Esophagus squamous epithelium (tissue), 5 donors: Measurements from ENCODE around the gene ZFPM1. TPM values are rescaled to one million over a fixed set of nuclear protein-coding genes. Genes with fewer than 3 reads are reported as not detected.

Experiments
- DNase-seq: peaks from one replicate; lab custom pipeline; 2025; lab: John Stamatoyannopoulos, UW
- H3K27ac ChIP-seq, 4 donors: fragments of 200-600 bp; sonication (generic); one replicate each; pipeline ENCODE4 v1.5.1; 2016 to 2019; ENCODE audit warnings: mild to moderate bottlenecking in 1 of 4
- H3K27me3 ChIP-seq, 4 donors: fragments of 200-600 bp; sonication (generic); 1 replicate in 3 of 4; 2 replicates in 1 of 4; pipeline versions ENCODE4 v1.5.1 to v1.6.0; 2017 to 2021; ENCODE audit warnings: antibody characterized with exemption in 1 of 4
- H3K36me3 ChIP-seq, 3 donors: fragments of 200-600 bp; sonication (generic); one replicate each; pipeline ENCODE4 v1.5.1; 2016 to 2019
- H3K4me1 ChIP-seq, 3 donors: fragments of 200-600 bp; sonication (generic); one replicate each; pipeline ENCODE4 v1.5.1; 2017 to 2019
- H3K4me3 ChIP-seq, 4 donors: fragments of 200-600 bp; sonication (generic); 1 replicate in 3 of 4; 2 replicates in 1 of 4; pipeline ENCODE4 v1.5.1; 2016 to 2019; ENCODE audit warnings: mild to moderate bottlenecking in 2 of 4, moderate library complexity in 1 of 4
- H3K9me3 ChIP-seq, 3 donors: fragments of 200-600 bp; sonication (generic); one replicate each; pipeline ENCODE4 v1.5.1; 2016 to 2019
- POLR2A ChIP-seq, 4 donors: fragments of 450-650 bp; IDR thresholded peaks; one replicate each; pipeline ENCODE4 v1.6.1; 2017; ENCODE audit warnings: antibody characterized with exemption in 4 of 4, mild to moderate bottlenecking in 4 of 4, moderate library complexity in 3 of 4
- WGBS, 2 donors: methylation state at CpG; one replicate each; pipeline ENCODE4 v1.1.5; 2018; 5-methylcytosine and 5-hydroxymethylcytosine counted together
- intact Hi-C: fragments of 100-400 bp; cut with DNase I; formaldehyde crosslinking; loops from one replicate; pipeline ENCODE4 v1.15.0; 2022
- total RNA-seq, 4 donors: library from RNA; depleted of rRNA; stranded (reverse); fragments of >200 nt; gene quantifications; one replicate each; pipeline ENCODE4 v1.1.0, GENCODE V29; 2016
- TF ChIP-seq, protein P1 (sequence below), 6 experiments: fragments of 450-650 bp in 4 of 6; fragments of 200-600 bp in 2 of 6; sonication (generic) in 2 of 6; IDR thresholded peaks; one replicate each; pipeline ENCODE4 v1.5.1; 2016 to 2019; ENCODE audit warnings: antibody characterized with exemption in 6 of 6, mild to moderate bottlenecking in 4 of 6, moderate library complexity in 4 of 6
- donor health status: DM: yes; HTN: yes; CAD: no.

Gene ZFPM1
- total RNA-seq, 4 donors from 2014 or later = 0.67 to 1.7 (median 1.2) TPM

DNA sequence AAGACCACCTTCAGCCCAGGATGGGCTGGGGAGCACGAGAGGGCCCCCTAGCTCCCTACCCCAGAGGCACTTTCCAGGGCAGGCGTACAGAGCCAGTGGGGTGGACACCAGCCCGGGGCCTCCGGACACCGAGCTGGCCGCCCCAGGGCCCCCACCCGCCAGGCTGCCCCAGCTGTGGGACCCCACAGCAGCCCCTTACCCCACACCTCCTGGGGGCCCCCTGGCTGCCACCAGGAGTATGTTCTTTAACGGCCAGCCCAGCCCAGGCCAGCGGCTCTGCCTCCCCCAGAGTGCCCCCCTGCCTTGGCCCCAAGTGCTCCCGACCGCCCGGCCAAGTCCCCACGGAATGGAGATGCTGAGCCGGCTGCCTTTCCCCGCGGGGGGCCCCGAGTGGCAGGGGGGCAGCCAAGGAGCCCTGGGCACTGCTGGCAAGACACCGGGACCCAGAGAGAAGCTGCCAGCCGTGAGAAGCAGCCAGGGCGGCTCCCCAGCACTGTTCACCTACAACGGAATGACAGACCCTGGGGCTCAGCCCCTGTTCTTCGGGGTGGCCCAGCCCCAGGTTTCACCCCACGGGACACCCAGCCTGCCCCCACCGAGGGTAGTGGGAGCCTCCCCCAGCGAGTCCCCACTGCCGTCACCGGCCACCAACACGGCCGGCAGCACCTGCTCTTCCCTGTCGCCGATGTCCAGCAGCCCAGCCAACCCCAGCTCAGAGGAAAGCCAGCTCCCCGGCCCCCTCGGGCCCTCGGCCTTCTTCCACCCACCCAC is 24.3 kb upstream of the ZFPM1 start:
- H3K9me3 ChIP-seq = no peaks in the 10 kb centered on the region
- H3K4me3 ChIP-seq = no peak overlapping the region
- TF ChIP-seq, protein P1, sequence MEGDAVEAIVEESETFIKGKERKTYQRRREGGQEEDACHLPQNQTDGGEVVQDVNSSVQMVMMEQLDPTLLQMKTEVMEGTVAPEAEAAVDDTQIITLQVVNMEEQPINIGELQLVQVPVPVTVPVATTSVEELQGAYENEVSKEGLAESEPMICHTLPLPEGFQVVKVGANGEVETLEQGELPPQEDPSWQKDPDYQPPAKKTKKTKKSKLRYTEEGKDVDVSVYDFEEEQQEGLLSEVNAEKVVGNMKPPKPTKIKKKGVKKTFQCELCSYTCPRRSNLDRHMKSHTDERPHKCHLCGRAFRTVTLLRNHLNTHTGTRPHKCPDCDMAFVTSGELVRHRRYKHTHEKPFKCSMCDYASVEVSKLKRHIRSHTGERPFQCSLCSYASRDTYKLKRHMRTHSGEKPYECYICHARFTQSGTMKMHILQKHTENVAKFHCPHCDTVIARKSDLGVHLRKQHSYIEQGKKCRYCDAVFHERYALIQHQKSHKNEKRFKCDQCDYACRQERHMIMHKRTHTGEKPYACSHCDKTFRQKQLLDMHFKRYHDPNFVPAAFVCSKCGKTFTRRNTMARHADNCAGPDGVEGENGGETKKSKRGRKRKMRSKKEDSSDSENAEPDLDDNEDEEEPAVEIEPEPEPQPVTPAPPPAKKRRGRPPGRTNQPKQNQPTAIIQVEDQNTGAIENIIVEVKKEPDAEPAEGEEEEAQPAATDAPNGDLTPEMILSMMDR (IDR thresholded peaks at IDR 0.05) = no peak
- TF ChIP-seq POLR2A (IDR thresholded peaks at IDR 0.05) = no peak
- WGBS, 2 donors = 75 to 87% methylated on average over 3 to 4 of the region's 34 CpGs
- H3K4me1 ChIP-seq = peaks cover 8 to 49% (median 12%) of the 10 kb centered on the region in 3 donors
- peaks cover 0 to 81% (median 16%) of the 10 kb centered on the region in 4 donors for H3K27me3 ChIP-seq
- no peak overlapping the region for H3K27ac ChIP-seq
- no peak for DNase-seq
- no peaks in the 10 kb centered on the region for H3K36me3 ChIP-seq
- intact Hi-C loops = no loop called here

DNA sequence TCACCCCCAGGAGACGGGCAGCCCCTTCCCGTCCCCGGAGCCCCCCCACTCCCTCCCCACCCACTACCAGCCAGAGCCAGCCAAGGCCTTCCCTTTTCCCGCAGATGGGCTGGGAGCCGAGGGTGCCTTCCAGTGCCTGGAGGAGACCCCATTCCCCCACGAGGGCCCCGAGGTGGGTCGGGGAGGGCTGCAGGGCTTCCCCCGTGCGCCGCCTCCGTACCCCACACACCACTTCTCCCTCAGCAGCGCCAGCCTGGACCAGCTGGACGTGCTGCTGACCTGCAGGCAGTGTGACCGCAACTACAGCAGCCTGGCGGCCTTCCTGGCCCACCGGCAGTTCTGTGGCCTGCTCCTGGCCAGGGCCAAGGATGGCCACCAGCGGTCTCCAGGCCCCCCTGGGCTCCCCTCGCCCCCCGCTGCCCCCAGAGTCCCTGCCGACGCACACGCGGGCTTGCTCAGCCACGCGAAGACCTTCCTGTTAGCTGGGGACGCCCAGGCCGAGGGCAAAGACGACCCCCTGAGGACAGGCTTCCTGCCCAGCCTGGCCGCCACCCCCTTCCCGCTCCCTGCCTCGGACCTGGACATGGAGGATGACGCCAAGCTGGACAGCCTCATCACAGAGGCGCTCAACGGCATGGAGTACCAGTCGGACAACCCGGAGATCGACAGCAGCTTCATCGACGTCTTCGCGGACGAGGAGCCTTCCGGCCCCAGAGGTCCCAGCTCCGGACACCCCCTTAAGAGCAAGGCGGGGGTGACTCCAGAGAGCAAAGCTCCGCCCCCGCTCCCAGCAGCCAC is 23.5 kb upstream of the ZFPM1 start:
- TF ChIP-seq, protein P1 (IDR thresholded peaks at IDR 0.05) = no peak
- no peak for TF ChIP-seq POLR2A (IDR thresholded peaks at IDR 0.05)
- Histone ChIP-seq H3K36me3 (no peaks in the 10 kb centered on the region), H3K4me3 (peak overlapping the region; percentile 28 to 61 (median 44)), H3K9me3 (no peaks in the 10 kb centered on the region), H3K27ac (peak overlapping the region in 2 of 4 donors; percentile 53 to 71), H3K27me3 (peaks cover 0 to 83% (median 16%) of the 10 kb centered on the region in 4 donors), H3K4me1 (peaks cover 8 to 41% (median 9%) of the 10 kb centered on the region in 3 donors)
- 82 to 83% methylated on average over 8 to 20 of the region's 48 CpGs for WGBS, 2 donors
- DNase-seq = no peak
- intact Hi-C loops = no loop called here

DNA sequence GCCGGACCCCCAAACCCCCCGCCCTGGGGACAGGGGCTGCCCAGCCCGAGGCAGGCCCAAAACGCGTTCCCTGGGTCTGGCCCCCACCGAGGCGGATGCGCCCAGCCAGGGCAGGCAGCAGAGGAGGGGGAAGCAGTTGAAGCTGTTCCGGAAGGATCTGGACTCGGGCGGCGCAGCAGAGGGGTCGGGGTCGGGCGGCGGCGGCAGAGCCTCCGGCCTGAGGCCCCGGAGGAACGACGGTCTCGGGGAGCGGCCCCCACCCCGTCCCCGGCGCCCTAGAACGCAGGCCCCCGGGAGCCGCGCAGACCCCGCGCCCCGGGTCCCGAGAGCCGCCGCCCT is 22.9 kb upstream of the ZFPM1 start:
- no CpG with 5 or more reads among the region's 36 CpGs for WGBS, 2 donors
- intact Hi-C loops = no loop called here
- Histone ChIP-seq H3K36me3 (no peaks in the 10 kb centered on the region), H3K27me3 (peaks cover 0 to 78% (median 16%) of the 10 kb centered on the region in 4 donors), H3K4me1 (peaks cover 7 to 35% (median 8%) of the 10 kb centered on the region in 3 donors), H3K4me3 (peak overlapping the region; percentile 28 to 61 (median 44)), H3K27ac (peak overlapping the region in 2 of 4 donors; percentile 53 to 71), H3K9me3 (no peaks in the 10 kb centered on the region)
- TF ChIP-seq POLR2A (IDR thresholded peaks at IDR 0.05) = no peak
- TF ChIP-seq, protein P1 (IDR thresholded peaks at IDR 0.05) = no peak
- DNase-seq = no peak

DNA sequence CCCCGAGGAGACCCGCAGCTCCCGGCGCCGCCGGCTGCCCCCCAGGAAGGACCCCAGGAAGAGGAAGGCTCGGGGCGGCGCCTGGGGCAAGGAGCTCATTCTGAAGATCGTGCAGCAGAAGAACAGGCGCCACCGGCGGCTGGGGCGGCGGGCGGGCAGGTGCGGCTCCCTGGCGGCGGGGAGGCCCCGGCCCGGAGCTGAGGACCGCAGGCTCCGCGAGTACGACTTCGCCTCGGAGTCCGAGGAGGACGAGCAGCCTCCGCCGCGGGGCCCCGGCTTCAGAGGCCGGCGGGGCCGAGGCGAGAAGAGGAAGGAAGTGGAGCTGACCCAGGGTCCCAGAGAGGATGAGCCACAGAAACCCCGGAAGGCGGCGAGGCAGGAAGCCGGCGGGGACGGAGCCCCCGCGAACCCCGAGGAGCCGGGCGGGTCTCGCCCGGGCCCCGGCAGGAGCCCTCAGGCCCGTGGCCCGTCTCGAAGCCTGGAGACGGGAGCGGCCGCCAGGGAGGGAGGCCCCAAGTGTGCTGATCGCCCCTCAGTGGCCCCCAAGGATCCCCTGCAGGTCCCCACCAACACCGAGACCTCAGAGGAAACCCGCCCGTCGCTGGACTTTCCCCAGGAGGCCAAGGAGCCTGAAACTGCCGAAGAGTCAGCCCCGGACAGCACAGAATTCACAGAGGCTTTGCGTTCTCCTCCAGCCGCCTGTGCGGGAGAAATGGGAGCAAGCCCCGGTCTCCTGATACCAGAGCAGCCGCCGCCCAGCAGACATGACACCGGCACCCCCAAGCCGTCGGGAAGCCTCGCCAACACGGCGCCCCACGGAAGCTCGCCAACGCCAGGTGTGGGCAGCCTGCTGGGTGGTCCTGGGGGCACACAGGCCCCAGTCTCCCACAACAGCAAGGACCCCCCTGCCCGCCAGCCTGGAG is 22.3 kb upstream of the ZFPM1 start:
- no peaks in the 10 kb centered on the region for H3K36me3 ChIP-seq
- H3K9me3 ChIP-seq = no peaks in the 10 kb centered on the region
- H3K4me3 ChIP-seq = peak overlapping the region; percentile 28 to 61 (median 44)
- peaks cover 7 to 30% (median 8%) of the 10 kb centered on the region in 3 donors for H3K4me1 ChIP-seq
- intact Hi-C loops = no loop called here
- TF ChIP-seq, protein P1 (IDR thresholded peaks at IDR 0.05) = no peak
- no peak for TF ChIP-seq POLR2A (IDR thresholded peaks at IDR 0.05)
- H3K27ac ChIP-seq = peak overlapping the region in 3 of 4 donors; percentile 30 to 71 (median 53)
- H3K27me3 ChIP-seq = peaks cover 0 to 78% (median 16%) of the 10 kb centered on the region in 4 donors
- DNase-seq = no peak
- WGBS, 2 donors = 3% methylated on average over 6 of the region's 80 CpGs; no CpG with 5 or more reads in 1 of the 2 donors
